ENCODE results near the gene PPP1R37. TPM values are rescaled to one million over a fixed set of nuclear protein-coding genes. Genes with fewer than 3 reads are reported as not detected.

Gene PPP1R37
- total and polyA plus RNA-seq, 2 donors (not counting 3 experiments of a cell fraction or from before 2014, with no cell fraction given): 16.2 to 27.1 TPM

GRCh38 chr19:45071545-45071938 lies 21.4 kb upstream of the PPP1R37 start:
- Histone ChIP-seq H3K9me3 (replicated peaks; ENCODE audit: control insufficient read depth, insufficient read depth, low read length) (no peaks in the 10 kb centered on the region), H3K36me3 (ENCODE audit: control insufficient read depth in 2 of 2, extremely low read depth in 1 of 2, insufficient read depth in 2 of 2, low read length in 2 of 2) (peaks cover 2 to 29% of the 10 kb centered on the region in 2 experiments), H3K4me2 (ENCODE audit: insufficient read depth, low read length) (no peak overlapping the region), H3K27ac (ENCODE audit: insufficient read depth, low read depth, low read length) (no peak overlapping the region), H3K4me3 (replicated peaks in 1 of 3; ENCODE audit: insufficient read depth in 1 of 3, low read depth in 1 of 3, low read length in 3 of 3) (no peak overlapping the region), H2AFZ (ENCODE audit: low read depth, low read length) (no peak overlapping the region), H3K9me1 (replicated peaks; ENCODE audit: control insufficient read depth, extremely low read depth, insufficient read depth, low read length) (no peaks in the 10 kb centered on the region), H4K20me1 (replicated peaks; ENCODE audit: control insufficient read depth, extremely low read depth, insufficient read depth, low read length) (no peaks in the 10 kb centered on the region), H3K4me1 (ENCODE audit: control insufficient read depth, extremely low read depth, insufficient read depth, low read length) (peaks cover 2% of the 10 kb centered on the region), H3K27me3 (ENCODE audit: control insufficient read depth in 2 of 2, insufficient read depth in 2 of 2, low read length in 2 of 2) (no peaks in the 10 kb centered on the region), H3K9ac (replicated peaks; ENCODE audit: extremely low read depth, insufficient read depth, low read length) (no peak overlapping the region), H3K79me2 (ENCODE audit: control insufficient read depth, insufficient read depth, low read length) (no peaks in the 10 kb centered on the region)
- ChIA-PET POLR2A (interaction anchor here (1.1 kb wide), 1 partner anchor 8 kb away, joined by 3 read pairs; no protein-coding TSS in a partner anchor), CTCF (interaction anchor here (2.1 kb wide), 1 partner anchor 12 kb away, joined by 13 read pairs; no protein-coding TSS in a partner anchor)
- intact Hi-C loops (cut with micrococcal nuclease): no loop called here
- FAIRE-seq (no peak), DNase-seq (ENCODE audit: low read depth, low spot score) (no peak)
- TF ChIP-seq POLR2A (IDR thresholded peaks at IDR 0.05; ENCODE audit: low read depth, low read length) (no peak), FOS (IDR thresholded peaks at IDR 0.05; ENCODE audit: borderline replicate concordance, insufficient read depth, low read length) (no peak)
- dilution Hi-C loops (cut with MboI; ENCODE audit: extremely low pct_ligation_motif_present, low sequenced_read_pairs): no loop called here
- no TSS peak for BruUV-seq (replicated peaks)

- intact Hi-C loops (cut with micrococcal nuclease) (no loop called here), dilution Hi-C loops (cut with MboI; ENCODE audit: extremely low pct_ligation_motif_present, low sequenced_read_pairs) (no loop called here)
- Histone ChIP-seq H4K20me1 (replicated peaks; ENCODE audit: control insufficient read depth, extremely low read depth, insufficient read depth, low read length) (no peaks in the 10 kb centered on the region), H3K79me2 (ENCODE audit: control insufficient read depth, insufficient read depth, low read length) (no peaks in the 10 kb centered on the region), H3K4me1 (ENCODE audit: control insufficient read depth, extremely low read depth, insufficient read depth, low read length) (peaks cover 5% of the 10 kb centered on the region), H3K4me3 (replicated peaks in 1 of 3; ENCODE audit: insufficient read depth in 1 of 3, low read depth in 1 of 3, low read length in 3 of 3) (no peak overlapping the region), H3K9me3 (replicated peaks; ENCODE audit: control insufficient read depth, insufficient read depth, low read length) (no peaks in the 10 kb centered on the region), H3K36me3 (ENCODE audit: control insufficient read depth in 2 of 2, extremely low read depth in 1 of 2, insufficient read depth in 2 of 2, low read length in 2 of 2) (peaks cover 2 to 24% of the 10 kb centered on the region in 2 experiments), H3K27me3 (ENCODE audit: control insufficient read depth in 2 of 2, insufficient read depth in 2 of 2, low read length in 2 of 2) (no peaks in the 10 kb centered on the region), H3K27ac (ENCODE audit: insufficient read depth, low read depth, low read length) (no peak overlapping the region), H2AFZ (ENCODE audit: low read depth, low read length) (no peak overlapping the region), H3K4me2 (ENCODE audit: insufficient read depth, low read length) (no peak overlapping the region), H3K9me1 (replicated peaks; ENCODE audit: control insufficient read depth, extremely low read depth, insufficient read depth, low read length) (no peaks in the 10 kb centered on the region), H3K9ac (replicated peaks; ENCODE audit: extremely low read depth, insufficient read depth, low read length) (no peak overlapping the region)
- FAIRE-seq (no peak), DNase-seq (ENCODE audit: low read depth, low spot score) (no peak)
- BruUV-seq (replicated peaks): no TSS peak
- TF ChIP-seq MYC (IDR thresholded peaks at IDR 0.05; ENCODE audit: low read depth, low read length) (no peak), POLR2A (IDR thresholded peaks at IDR 0.05; ENCODE audit: low read depth, low read length) (no peak)
- ChIA-PET CTCF (interaction anchor here (1.7 to 2.1 kb wide), 2 partner anchors 13 to 28 kb away, joined by 3 to 13 read pairs; no protein-coding TSS in a partner anchor), POLR2A (interaction anchor here (1.1 kb wide), 1 partner anchor 9 kb away, joined by 3 read pairs; no protein-coding TSS in a partner anchor)
Measured at GRCh38 chr19:45071969-45072790, 20.8 kb upstream of the PPP1R37 start.

All from endothelial cell of umbilical vein (primary cell).